ENCODE data around the gene CYTH4.

The CYTH4 gene

DNA sequence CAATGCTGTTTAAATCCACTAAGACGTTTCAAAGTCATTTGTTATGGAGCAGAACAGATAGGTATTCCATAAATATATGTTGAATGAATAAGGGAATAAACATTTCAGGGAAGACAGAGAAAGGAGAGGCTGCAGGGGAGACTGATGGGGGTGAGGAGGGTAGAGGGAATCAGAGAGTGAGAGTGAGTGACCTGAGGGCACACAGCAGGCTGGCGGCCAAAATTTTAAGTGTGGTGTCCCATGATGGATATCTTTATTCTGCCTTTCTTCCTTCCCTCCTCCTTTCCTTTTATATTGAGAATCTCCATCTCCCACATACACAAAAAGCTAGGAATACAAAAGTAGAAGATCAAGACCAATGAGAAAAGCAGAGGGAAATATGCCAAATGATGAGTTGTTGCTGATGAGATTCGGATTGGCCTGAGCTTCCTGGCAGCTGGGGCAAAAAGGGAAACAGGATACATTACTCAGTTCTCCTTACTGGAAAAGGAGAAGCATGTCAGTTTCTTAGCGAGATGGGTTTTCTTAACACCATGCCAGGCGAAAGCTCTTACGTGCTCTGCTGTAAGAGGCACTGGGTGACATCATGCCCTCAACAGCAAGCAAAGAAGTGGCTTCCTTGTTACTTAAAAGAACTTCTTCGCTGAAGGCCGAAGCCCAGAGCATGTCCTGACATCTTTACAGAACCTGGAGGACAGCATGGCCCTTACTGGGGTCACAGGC, 11.2 kb upstream of the CYTH4 start:
- DNase-seq: no peak

DNA sequence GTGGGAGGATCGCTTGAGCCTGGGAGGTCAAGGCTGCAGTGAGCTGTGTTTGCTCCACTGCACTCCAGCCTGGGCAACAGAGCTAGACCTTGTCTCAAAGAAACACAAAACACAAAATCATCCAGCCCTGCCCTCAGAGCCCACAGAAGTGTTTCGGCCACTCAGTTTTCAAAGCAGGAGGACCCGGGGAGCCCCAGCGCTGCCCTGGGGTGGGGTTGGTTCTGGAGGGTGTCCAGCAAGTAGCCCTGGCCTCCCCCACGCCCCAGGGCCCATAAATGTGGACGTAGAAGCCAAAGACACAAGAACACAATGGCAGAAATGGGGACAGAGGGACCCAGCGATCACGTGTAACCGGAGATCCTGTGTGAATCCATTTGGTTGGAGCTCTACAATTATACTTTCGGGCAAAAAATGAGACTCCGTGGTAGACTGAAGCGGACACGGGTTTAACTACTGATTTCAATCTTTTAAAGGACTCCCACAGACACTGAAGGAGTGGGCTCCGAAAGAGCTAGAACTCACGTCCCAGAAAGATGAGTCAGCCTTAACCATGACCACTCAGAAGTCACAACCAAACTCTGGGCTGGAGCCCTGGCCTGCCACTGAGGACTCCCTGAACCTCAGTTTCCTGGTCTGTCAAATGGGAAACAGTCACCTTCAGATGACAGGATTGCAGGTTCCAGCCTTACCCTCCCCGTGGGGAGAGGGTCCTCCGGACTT, 9.0 kb upstream of the CYTH4 start:
- peak; percentile 58 to 70 for DNase-seq

DNA sequence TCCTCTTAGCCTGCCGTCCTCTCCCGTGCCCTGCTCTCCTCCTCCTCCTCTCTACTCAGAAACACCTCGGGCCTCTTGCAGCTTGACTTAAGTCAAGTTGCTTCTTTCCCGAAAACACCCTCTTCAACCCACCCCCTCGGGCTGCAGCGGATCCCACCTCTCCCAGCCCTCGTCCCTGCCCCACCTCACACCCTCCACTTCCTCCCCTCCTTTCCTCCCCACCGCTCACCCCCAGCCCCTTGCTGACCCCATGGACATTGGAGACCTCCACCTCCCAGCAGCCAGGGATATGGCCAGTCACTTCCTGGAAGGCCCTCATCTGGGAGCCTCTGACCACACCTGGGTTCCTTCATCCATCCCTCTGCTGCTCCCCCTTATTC, 8.5 kb upstream of the CYTH4 start:
- no peak for DNase-seq

DNA sequence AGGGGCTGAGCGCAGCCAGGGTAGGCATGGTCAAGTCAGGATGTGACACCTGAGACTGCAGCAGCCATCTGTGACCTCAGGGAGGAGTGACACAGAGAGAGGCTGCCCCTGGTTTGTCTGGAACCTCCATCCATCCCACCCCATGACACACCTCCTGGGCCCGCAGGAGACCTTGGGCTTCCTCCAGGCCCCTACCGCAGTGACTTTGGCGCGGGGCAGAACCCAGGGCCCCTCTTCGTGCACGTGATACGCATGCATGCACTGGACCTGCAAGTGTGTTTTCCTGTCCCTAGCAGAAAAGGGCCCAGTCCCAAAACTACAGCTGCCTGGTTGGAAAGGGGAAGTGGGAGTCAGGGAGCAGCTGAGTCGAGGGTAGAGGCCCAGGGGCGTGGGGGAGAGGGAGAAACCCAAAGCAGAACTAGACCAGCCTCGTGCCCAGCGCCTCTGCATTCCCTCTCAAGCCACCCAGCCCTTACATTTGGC, 7.9 kb upstream of the CYTH4 start:
- DNase-seq: no peak

DNA sequence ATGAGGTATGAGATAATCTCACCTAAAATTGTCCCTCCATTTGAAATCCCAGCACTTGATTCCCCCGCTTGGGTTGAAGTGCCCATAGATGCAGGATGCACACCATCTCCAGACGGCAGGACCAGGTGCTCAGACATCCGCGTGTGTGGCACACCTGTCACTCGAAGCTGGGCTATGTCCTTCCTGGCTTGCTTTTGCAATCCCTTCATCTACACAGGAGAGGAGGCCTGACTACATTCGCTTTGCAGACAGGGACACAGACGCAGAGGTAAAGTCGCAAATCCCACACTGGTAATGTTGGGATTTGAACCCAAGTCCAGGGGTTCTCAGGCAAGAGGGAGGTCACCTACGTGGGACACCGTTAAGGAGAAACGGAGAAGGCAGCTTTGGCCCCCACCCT, 7.2 kb upstream of the CYTH4 start:
- DNase-seq: no peak

DNA sequence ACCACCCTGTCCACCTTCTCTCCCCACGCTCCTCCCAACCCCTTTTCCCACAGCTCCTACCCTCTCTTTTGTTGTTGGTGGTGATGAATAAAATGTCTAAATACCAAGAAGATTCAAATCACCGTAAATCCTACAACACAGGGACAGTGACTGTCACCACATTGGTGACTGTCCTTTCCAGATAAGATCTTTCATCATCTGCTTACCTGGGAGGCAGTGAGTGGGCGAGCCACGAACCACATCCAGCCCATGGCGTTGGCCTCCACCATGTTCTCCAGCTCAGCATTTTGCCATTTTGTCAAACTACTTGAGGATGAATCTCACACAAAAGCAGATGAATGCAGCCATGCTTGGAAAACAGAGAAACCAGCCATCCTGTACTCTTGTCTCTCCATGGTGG, 6.7 kb upstream of the CYTH4 start:
- DNase-seq: peak; percentile 76 to 83

DNA sequence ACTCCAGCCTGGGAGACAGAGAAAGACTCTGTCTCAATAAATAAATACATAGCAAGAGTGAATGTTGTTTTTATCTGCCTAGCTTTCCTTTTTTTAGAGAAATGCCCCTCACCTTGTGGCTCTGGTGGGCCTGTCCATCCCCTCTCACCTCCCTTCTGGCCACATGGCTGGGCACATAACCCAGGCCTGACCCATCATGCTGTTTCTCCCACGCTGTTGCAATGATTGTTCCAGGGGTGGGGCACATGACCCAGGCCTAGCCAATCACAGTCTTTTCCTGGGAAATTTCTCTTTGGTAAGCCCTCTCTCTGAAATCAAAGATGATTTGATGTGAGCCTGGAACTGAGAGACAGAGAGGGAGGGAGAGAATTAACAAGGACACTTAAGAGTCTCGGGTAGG, 5.5 kb upstream of the CYTH4 start:
- DNase-seq: no peak

DNA sequence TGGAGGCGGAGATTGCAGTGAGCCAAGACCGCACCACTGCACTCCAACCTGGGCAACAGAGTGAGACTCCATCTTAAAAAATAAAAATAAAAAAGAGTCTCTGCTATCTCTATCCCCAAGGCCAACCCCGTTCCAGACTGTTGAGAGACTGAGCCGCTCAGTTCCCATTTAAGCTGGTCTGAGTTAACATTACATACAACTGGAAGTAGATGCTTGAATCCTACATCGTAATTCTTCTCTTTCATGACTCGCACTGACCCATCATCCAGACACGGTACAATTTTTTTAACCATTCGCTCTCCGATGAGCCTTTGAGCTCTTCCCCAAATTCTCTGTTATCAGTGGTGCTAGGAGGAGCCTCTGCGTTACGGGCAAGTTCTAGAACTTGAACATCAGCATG, 4.9 kb upstream of the CYTH4 start:
- no peak for DNase-seq

DNA sequence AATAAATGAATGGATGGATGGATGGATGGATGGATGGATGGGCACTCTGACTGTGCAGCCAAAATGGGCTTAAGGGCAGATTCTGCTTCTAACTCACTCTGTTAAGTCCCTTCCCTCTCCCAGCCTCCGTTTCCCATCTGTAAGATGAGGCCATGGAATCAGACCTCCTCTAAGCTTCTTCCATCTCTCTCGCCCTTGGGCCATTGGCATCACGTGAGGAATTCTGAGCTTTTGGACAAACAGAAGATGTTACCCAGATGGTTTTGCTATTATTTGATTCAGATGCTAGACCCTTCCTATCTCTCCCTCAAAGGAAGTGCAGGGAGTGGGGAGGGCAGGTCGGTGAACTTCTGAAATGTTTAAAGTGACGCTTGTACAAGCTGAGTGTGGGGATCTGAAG, 4.0 kb upstream of the CYTH4 start:
- no peak for DNase-seq

DNA sequence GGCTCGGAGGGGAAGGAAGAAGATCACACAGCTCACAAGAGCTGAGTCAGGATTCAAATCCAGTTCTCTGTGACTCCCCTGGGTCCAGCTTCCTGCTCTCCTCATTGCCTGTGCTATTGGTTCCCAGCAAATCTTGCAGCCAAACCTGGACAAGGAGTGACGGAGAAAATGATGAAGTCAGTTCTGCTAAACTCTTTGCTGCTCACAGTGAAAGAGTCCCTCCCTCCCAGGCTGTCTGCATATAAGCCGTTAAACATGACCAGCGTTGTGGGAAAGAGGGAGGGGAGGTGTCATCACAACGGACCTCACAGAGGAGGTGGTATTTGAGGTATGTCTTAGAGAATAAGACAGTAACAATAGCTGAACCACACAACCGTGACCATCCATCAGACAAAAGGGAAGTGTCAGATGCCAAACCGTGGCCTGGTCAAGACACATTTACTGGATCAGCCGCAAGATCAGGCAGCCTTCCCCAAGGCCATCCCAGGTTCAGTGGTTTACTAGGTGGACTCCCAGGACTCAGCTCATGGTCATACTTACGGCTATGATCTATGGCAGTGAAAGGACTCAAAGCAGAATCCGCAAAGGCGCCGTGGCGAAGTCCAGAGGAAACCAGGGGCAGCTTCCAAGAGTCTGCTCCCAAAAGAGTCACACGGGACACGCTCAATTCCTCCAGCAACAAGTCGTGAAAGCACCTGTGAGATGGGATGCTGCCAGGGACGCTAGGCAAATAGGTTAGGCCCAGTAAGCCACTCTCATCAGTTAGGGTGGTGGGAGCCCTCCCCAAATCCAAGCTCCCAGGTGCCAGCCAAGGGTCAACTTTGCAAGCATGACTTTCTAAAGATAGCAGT, 2.8 kb upstream of the CYTH4 start:
- no peak for DNase-seq

DNA sequence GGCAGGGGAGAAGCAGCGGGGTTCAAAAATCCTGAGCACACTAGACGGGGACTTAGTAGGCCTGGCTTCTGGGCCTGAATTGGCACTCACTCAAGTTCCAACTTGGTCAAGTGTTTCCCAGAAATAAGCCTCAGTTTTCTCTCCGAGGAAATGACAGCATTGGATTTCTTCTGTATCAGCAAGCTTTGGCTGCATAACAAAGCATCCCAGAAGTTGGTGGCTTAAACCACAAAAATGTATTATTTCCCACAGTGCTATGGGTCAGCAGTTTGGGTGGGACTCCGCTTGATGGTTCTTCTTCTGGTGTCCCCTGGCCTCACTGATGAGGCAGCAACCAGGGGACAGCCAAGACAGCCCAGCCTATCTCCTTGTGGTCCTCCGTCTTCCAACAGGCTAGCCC, 1.6 kb upstream of the CYTH4 start:
- no peak for DNase-seq

DNA sequence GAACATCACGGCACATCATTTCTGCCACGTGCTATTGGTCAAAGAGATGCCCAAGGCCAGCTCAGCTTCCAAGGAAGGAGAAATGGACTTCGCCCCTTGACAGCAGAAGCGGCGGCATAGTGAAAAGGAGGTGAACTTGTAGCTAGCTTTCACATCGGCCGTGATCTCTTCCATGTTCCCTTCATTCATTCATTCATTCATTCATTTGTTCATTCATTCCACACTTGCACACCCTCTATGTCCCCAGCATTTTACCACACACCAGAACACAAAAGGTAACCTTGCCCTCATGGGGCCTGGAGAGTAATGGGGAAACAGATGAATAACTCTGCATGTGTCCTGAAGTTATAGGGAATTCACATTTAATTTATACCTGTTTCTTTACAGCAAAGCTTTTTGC, 1.1 kb upstream of the CYTH4 start:
- no peak for DNase-seq

DNA sequence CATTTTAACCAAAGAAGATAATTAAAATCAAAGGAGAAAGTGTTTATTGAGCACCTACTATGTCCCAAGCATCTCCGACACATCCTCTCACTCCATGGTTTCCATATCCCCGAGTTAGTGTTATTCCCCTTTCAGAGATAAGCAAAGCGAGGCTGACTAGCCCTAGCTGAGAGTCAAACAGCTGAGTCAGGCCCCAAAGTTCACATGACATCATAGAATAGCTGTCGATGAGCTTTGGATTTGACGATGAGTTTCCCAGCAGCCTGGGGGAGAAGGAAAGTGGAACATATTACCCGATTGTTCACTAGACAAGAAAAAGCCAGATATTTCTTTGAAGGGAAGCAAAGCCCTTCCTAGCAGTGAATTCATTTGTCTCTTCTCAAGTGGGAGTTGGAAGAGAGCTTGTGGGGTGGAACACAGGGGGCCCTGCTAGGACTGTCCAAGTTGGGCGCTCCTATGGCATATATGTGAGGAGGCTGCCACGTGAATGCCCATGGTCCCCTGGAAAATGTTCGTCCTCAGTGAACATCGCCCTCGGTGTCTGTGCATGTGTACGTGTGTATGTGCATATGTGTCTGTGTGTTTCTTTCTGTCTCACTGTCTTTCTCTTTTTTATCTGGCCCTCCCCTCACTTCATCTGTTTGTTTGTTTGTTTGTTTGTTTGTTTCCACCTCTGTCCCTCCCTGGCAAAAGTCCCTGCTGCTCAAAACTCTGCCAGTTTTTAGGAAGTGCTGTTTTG, 493 bp upstream of the CYTH4 start:
- no peak for DNase-seq

DNA sequence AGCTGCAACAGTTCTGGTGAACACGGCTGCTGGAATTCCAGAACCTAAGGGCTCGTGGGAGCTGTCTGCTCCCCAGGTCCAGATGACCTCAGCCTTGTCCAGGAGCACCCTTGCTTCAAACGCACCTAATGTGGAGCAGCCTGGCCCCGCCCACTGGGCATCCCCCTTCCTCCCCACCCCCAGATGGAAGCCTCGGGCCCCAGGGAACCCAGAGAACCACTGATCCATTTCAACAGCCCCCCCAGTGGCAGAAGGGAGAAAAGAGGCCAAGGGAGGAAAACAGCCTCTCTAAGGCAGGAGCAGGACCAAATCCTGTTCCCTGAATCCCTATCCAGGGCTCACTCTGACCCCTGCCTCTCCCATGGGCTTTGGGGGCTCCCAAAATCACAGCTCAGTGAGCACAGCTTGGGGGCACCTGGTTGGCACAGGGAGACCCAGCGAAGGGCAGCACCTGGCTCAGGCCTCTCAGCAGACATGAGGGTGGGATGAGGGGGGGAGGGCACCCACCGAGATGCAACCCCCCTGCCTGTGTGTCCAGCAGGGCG, 1.2 kb downstream of the CYTH4 start:
- DNase-seq: peak; percentile 83 to 86

DNA sequence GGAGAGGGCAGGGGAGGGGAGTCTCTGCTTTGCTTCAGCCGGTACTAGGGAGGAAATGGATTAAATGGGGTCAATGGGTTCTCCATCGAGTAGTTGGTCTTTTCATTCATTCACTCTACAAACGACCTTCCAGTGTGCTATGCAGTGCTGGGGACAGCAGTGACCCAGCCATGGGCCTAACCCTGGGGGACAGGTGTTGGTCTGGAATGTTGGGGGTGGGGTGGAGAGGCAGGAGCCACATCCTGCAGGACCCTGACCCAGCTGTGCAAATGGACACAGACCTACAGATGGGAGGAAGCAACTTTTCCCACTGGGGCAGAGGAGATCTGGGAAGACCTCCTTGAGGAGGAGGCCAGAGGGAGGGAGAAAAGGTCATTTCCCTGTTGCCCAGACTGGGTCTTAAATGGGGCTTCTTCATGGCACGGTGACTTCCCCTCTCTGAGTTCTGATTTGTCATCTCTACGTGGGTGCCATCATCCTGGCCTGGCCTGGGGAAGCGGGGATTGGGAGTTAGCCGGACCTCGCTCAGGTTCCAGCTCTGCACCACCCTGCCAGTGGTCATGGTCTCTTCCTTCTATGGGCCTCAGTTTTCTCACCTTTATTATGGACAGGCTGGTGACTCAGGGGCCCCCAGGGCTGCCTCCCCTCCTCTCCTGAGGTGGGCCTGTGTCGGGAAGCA, 2.0 kb downstream of the CYTH4 start:
- DNase-seq: no peak

DNA sequence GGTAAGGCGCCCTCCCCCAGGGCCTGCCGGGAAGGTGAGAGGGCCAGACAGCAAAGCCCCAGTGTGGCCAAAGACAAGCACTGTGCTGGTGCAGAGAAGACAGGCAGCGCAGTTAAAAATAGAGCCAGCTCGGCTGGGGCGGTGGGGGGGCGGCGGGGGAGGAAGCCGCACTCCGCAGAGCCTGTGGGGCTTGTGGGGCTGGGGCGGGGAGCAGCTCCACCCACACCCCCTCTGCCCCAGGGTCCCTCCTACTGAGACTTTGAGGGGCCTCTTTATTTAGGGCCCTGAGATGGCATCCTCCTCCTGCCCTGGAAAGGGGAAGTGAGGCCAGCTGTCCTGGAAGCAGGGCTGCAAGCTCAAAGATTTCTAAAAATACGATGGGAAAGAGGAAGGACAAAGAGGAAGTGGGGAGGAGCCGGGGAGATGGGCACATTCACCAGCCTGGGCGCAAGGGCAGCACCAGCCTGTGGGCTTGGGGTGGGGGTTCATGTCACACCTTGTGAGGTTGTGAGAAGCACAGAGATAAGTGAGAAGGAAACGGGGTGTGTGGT, 2.6 kb downstream of the CYTH4 start:
- peak in 1 of 2 experiments; percentile 64 for DNase-seq

DNA sequence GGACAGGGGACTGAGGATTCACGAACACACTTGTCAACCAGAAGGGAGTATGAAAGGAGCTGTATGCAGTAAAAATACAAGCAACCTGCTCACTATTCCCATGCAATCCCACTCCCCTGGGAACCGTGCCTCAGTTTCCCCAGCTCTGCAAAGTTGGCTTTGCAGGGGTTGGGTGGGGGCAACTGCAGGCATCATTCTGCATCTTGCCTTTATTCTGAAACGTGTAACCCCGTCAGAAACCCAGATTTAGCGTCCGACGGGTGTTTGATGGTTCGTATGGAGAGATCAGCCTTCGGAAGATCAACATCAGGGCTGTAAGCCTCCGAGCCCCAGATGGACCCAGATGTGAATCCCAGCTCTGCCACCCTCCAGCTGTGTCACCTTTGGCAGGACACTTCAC, 3.6 kb downstream of the CYTH4 start:
- no peak for DNase-seq

DNA sequence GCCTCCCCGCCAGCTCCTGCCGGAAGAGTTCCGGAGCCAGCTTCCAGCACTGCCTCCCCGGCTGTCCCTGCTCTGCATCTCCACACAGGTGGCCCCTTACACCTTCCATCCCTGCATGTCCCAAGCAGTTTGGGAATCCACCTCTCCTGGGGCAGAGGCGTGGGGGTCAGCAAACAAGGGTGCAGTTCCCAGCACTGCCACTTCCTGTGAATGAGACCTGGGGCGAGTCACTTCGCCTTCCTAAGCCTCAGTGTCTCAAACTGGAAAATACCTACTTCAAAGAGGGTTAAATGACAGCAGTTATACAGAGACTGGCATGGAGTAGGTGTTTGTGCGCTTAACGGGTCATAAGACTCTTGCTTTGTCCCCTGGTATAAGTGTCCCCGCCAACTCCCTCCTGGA, 5.2 kb downstream of the CYTH4 start:
- no peak for DNase-seq

DNA sequence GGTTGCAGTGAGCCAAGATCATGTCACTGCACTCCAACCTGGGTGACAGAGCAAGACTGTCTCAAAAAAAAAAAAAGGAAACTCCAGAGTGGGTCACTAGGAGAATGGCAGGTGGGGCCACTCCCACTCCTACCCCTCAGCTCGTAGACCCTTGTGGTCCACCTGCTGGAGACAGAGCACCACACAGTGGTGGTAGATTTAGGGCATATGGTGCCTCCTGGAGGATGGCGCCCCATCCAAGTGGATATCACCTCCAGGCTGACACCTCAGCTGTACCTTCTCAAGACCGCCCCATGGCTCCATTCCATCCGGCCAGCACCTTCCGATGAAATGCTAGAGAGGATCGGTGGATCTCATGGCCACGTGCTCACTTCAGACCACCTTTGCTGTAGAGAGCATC, 6.2 kb downstream of the CYTH4 start:
- DNase-seq: no peak

DNA sequence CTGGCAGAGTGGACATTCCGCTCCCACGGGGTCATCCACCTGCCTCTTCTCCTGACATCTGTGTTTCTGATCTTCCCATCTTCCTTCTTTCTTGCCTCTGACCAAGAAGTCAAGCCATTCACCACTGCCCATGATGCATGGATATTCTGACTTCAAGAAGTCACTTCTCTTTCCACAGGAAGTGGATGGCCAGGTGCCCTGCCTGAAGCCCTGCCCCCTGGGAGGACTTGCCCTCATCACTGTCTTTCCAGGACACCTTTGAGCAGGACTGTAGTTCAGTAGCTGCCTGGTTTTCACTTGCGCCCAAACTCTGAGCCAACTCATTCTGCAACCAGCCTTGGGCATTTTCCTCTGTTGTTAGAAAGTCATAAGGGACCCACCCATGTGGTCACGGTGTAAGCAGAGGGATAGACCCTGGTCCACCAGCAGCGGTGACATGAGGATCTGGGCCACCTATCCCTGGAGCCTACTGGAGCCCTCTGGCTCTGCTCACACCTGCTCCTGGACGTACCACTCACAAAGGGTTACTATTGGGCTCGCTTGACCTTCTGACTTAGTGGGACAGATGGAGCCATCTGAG, 6.9 kb downstream of the CYTH4 start:
- DNase-seq: no peak

DNA sequence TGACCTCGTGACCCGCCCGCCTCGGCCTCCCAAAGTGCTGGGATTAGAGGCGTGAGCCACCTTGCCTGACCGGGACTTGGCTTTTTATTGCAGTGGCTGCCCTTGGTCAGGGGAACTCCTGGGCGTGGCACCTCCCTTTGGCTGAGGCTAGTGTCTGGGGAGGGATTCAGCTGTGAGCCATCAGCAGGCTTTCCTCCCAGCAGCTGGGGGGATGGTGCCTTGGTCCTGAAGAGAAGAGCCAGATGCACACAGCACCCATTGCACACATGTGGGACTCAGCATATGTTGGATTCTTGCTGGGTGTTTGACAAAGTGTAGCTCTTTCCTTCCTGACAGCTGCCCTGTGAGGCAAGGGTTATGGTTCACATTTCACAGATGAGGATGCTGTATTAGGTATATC, 8.4 kb downstream of the CYTH4 start:
- DNase-seq: no peak

Data from activated T-cell treated with anti-CD3 and anti-CD28 coated beads, Interleukin-2, amount 50 U/mL, for 48 hours (primary cell).